HG03064 (cell line): ENCODE data around the gene ZNF518A.
"Not testable (repeated sequence)": the region's sequence is repeated elsewhere in the genome, so short reads cannot be mapped to it uniquely, and the experiment has no call there.

ENCODE experiments used
- ATAC-seq: cut with Tn5 transposase; IDR thresholded peaks from one replicate; pipeline ENCODE4 v1.9.1; 2021; ENCODE audit warnings: low read depth; ENCODE audit not compliant: unreplicated experiment

The ZNF518A gene

GRCh38 chr10:96133135-96133534 is 3.0 kb downstream of the ZNF518A start:
- ATAC-seq, result no peak

GRCh38 chr10:96136810-96137209 is 6.7 kb downstream of the ZNF518A start:
- no peak for ATAC-seq

GRCh38 chr10:96137567-96137966 is 7.5 kb downstream of the ZNF518A start:
- ATAC-seq, result no peak

GRCh38 chr10:96138102-96138501 is 8.0 kb downstream of the ZNF518A start:
- ATAC-seq, result peak; percentile 97

- ATAC-seq, result no peak
These were observed 22.3 kb downstream of the ZNF518A start for GRCh38 chr10:96152437-96152836.

- ATAC-seq, result no peak
These were observed 23.0 kb downstream of the ZNF518A start for GRCh38 chr10:96153070-96153469.

- no peak for ATAC-seq
These were observed 35.6 kb downstream of the ZNF518A start for GRCh38 chr10:96165726-96166125.

GRCh38 chr10:96168546-96168945 is 38.4 kb downstream of the ZNF518A start:
- ATAC-seq, result no peak

GRCh38 chr10:96170230-96170629 is 40.1 kb downstream of the ZNF518A start:
- no peak for ATAC-seq

GRCh38 chr10:96172666-96173065 is 42.6 kb downstream of the ZNF518A start:
- no peak for ATAC-seq

- ATAC-seq, result no peak
These were observed 46.9 kb downstream of the ZNF518A start for GRCh38 chr10:96176985-96177384.

GRCh38 chr10:96188421-96188820 is 58.3 kb downstream of the ZNF518A start:
- ATAC-seq, result no peak

- ATAC-seq, result no peak
These were observed 58.8 kb downstream of the ZNF518A start for GRCh38 chr10:96188916-96189315.

GRCh38 chr10:96189505-96189904 is 59.4 kb downstream of the ZNF518A start:
- not testable (repeated sequence) for ATAC-seq

- no peak for ATAC-seq
These were observed 71.4 kb downstream of the ZNF518A start for GRCh38 chr10:96201525-96201924.

GRCh38 chr10:96205580-96205979 is 75.5 kb downstream of the ZNF518A start:
- ATAC-seq, result no peak

GRCh38 chr10:96208271-96208670 is 78.2 kb downstream of the ZNF518A start:
- peak; percentile 55 for ATAC-seq

GRCh38 chr10:96208946-96209345 is 78.8 kb downstream of the ZNF518A start:
- ATAC-seq, result no peak

- no peak for ATAC-seq
These were observed 81.7 kb downstream of the ZNF518A start for GRCh38 chr10:96211764-96212163.

- ATAC-seq, result no peak
These were observed 82.8 kb downstream of the ZNF518A start for GRCh38 chr10:96212911-96213310.
